Neural crest cell (in vitro differentiated cells): ENCODE results near the gene SHMT2. TPM values are rescaled to one million over a fixed set of nuclear protein-coding genes. Genes with fewer than 3 reads are reported as not detected.

Experiments
- DNase-seq: peaks from one replicate; pipeline ENCODE4 v3.0.0; 2021; ENCODE audit warnings: low read depth, mixed read lengths, low spot score
- H3K27ac Mint-ChIP-seq: one replicate; pipeline ENCODE4 v1.8.0; 2021; ENCODE audit warnings: mild to moderate bottlenecking, mixed read lengths; ENCODE audit not compliant: unreplicated experiment
- H3K27me3 Mint-ChIP-seq: 2 replicates; pipeline ENCODE4 v1.8.0; 2021; ENCODE audit warnings: low read depth, mild to moderate bottlenecking, mixed read lengths
- H3K36me3 Mint-ChIP-seq: 2 replicates; pipeline ENCODE4 v1.8.0; 2021; ENCODE audit warnings: low read depth, mild to moderate bottlenecking, mixed read lengths
- H3K4me1 Mint-ChIP-seq: 2 replicates; pipeline ENCODE4 v1.8.0; 2021; ENCODE audit warnings: mixed read lengths
- H3K4me3 Mint-ChIP-seq: one replicate; pipeline ENCODE4 v1.8.0; 2021; ENCODE audit warnings: mild to moderate bottlenecking, mixed read lengths
- H3K9me3 Mint-ChIP-seq: 2 replicates; pipeline ENCODE4 v1.8.0; 2021; ENCODE audit warnings: mixed read lengths
- CTCF ChIP-seq: fragments of 200-600 bp; sonication (generic); conservative IDR thresholded peaks from 2 replicates; pipeline ENCODE4 v1.5.0; 2021; ENCODE audit warnings: antibody characterized with exemption, mild to moderate bottlenecking
- total RNA-seq: library from RNA; stranded (reverse); gene quantifications from 2 replicates; pipeline ENCODE4 v1.2.1, GENCODE V29; 2021

Gene SHMT2
- total RNA-seq, 1 donor from 2014 or later, result 230 TPM

- H3K9me3 Mint-ChIP-seq, result no peaks in the 10 kb centered on the region
- H3K4me1 Mint-ChIP-seq, result peaks cover 50% of the 10 kb centered on the region
- H3K27ac Mint-ChIP-seq, result no peak overlapping the region
- H3K4me3 Mint-ChIP-seq, result peak overlapping the region; percentile 80
- H3K36me3 Mint-ChIP-seq, result peaks cover 22% of the 10 kb centered on the region
- peaks cover 48% of the 10 kb centered on the region for H3K27me3 Mint-ChIP-seq
- no peak for DNase-seq
- TF ChIP-seq CTCF, result no peak
These were observed 5.7 kb downstream of the SHMT2 start for GRCh38 chr12:57235017-57235727.

- Mint-ChIP-seq H3K36me3 (peaks cover 17% of the 10 kb centered on the region), H3K27ac (no peak overlapping the region), H3K4me1 (peaks cover 50% of the 10 kb centered on the region), H3K27me3 (peaks cover 52% of the 10 kb centered on the region), H3K9me3 (no peaks in the 10 kb centered on the region), H3K4me3 (peak overlapping the region; percentile 80)
- no peak for TF ChIP-seq CTCF
- DNase-seq, result no peak
These were observed 6.2 kb downstream of the SHMT2 start for GRCh38 chr12:57235728-57236131.

GRCh38 chr12:57236201-57236924 lies 6.9 kb downstream of the SHMT2 start:
- Mint-ChIP-seq H3K36me3 (peaks cover 17% of the 10 kb centered on the region), H3K9me3 (no peaks in the 10 kb centered on the region), H3K4me1 (peaks cover 52% of the 10 kb centered on the region), H3K27ac (no peak overlapping the region), H3K27me3 (peaks cover 58% of the 10 kb centered on the region), H3K4me3 (peak overlapping the region; percentile 90)
- no peak for DNase-seq
- no peak for TF ChIP-seq CTCF

- H3K36me3 Mint-ChIP-seq, result peaks cover 12% of the 10 kb centered on the region
- no peaks in the 10 kb centered on the region for H3K9me3 Mint-ChIP-seq
- H3K27me3 Mint-ChIP-seq, result peaks cover 65% of the 10 kb centered on the region
- H3K4me3 Mint-ChIP-seq, result peak overlapping the region; percentile 90
- H3K27ac Mint-ChIP-seq, result no peak overlapping the region
- peaks cover 59% of the 10 kb centered on the region for H3K4me1 Mint-ChIP-seq
- DNase-seq, result no peak
- TF ChIP-seq CTCF, result no peak
These were observed 7.5 kb downstream of the SHMT2 start for GRCh38 chr12:57236925-57237595.

GRCh38 chr12:57237596-57237931 lies 8.1 kb downstream of the SHMT2 start:
- peaks cover 70% of the 10 kb centered on the region for H3K27me3 Mint-ChIP-seq
- H3K9me3 Mint-ChIP-seq, result no peaks in the 10 kb centered on the region
- peaks cover 12% of the 10 kb centered on the region for H3K36me3 Mint-ChIP-seq
- H3K4me3 Mint-ChIP-seq, result peak overlapping the region; percentile 90
- DNase-seq, result no peak
- H3K4me1 Mint-ChIP-seq, result peaks cover 61% of the 10 kb centered on the region
- no peak for TF ChIP-seq CTCF
- no peak overlapping the region for H3K27ac Mint-ChIP-seq
